Hematopoietic multipotent progenitor cell treated with erythropoietin and hydrocortisone succinate and interleukin-3 and kit ligand, for 15 days (in vitro differentiated cells): ENCODE measurements around the gene PLEKHH1.

Experiments used
- DNase-seq: peaks from one replicate; pipeline ENCODE4 v3.0.0-alpha.2; 2015; ENCODE audit warnings: low spot score

Gene PLEKHH1

DNA sequence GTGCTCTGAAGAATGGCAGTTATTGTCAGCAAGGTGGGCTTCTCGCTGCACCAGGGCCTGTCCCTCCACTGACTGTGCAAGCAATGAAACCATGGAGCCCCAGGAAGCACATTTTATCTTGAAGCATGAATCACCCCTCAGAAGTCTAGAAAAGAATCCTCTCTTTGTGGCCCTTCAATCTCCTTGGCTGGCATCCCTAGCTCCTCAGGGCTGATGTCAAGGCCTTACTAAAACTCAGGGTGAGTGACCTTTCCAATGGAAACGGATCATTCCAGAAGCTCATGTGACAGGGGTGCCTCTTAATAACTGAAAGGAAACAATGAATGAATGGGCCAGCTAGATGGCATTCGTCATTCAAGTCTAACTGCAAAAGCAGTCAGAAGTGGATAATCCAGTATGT lies 22.3 kb upstream of the PLEKHH1 start:
- no peak for DNase-seq

- DNase-seq: no peak
These were observed 20.4 kb upstream of the PLEKHH1 start for GRCh38 chr14:67512463-67513310.

- no peak for DNase-seq
These were observed 19.4 kb upstream of the PLEKHH1 start for GRCh38 chr14:67513631-67514108.

GRCh38 chr14:67514203-67514607 lies 18.9 kb upstream of the PLEKHH1 start:
- DNase-seq: no peak

GRCh38 chr14:67514650-67515385 lies 18.3 kb upstream of the PLEKHH1 start:
- no peak for DNase-seq

DNA sequence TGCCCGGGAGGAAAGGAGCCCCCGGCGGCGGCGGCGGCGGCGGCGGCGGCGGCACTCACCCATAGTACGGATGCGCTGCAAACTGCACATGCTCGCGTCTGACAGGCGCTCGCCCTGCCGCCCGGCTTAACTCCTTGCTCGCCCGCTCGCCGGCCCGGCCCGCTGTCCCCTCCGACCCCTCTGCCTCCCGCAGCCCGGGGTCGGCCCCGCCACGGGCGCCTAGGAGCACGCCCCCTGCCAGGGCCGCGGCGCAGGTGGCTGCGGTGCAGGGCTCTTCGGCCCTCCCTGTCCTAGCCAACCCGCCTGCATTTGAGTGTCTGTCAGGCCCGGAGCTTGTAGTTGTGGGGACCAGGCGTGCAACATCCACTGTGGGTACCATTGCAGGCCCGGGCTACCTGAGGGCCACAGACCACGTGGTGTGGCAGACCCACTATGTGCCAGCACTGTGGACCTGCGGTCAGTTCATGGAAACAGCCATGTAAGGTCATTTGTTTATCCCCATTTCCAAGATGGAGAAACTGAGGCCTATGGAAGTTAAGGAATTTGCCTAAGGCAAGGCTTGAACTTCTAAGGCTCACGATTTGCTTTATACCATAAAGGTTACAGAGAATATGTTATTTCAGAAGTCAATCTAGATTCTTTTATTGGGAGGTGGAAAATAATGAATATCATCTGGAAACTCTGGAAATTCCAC lies 17.6 kb upstream of the PLEKHH1 start:
- no peak for DNase-seq

DNA sequence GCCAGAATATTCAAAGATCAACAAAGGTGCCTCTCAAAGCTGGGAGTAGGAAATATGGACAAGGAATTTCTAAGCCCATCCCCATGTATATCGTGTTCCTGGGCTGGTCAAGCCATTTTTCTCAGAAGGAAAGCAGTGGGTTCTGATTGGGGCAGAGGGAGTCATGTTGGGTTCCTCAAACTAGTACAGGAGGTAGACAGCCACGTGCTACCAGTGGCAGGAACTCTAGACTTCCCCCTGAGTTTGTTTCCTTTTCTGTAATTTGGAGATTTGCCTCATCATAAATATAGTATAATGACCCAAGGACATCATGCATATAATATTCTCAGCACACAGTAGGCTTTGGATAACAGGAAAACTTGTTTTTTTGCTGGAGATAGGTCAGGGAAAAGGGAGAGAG lies 16.4 kb upstream of the PLEKHH1 start:
- DNase-seq: no peak

DNA sequence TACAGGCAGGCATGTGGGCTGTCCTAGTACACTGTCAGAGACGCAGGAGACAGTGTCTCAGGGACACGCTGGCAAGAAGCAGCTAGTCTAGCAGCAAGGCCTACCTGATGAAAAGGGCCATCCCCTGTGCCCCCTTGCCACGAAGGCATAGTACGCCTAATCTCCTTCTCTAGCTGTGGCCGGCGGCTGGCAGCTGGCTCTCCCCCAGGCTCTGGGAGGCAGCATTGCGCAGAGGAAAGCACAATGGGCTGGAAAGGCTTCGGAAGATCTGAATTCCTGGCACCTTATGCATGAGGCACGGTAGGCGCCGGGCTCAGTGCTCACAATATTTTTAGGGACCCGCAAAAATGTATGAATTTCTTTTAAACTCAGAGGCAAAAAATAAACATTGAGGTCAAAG lies 16.0 kb upstream of the PLEKHH1 start:
- DNase-seq: no peak

- no peak for DNase-seq
These were observed 13.7 kb upstream of the PLEKHH1 start for GRCh38 chr14:67519406-67519805.

GRCh38 chr14:67520482-67520881 lies 12.6 kb upstream of the PLEKHH1 start:
- no peak for DNase-seq

GRCh38 chr14:67522270-67522669 lies 10.8 kb upstream of the PLEKHH1 start:
- DNase-seq: no peak

DNA sequence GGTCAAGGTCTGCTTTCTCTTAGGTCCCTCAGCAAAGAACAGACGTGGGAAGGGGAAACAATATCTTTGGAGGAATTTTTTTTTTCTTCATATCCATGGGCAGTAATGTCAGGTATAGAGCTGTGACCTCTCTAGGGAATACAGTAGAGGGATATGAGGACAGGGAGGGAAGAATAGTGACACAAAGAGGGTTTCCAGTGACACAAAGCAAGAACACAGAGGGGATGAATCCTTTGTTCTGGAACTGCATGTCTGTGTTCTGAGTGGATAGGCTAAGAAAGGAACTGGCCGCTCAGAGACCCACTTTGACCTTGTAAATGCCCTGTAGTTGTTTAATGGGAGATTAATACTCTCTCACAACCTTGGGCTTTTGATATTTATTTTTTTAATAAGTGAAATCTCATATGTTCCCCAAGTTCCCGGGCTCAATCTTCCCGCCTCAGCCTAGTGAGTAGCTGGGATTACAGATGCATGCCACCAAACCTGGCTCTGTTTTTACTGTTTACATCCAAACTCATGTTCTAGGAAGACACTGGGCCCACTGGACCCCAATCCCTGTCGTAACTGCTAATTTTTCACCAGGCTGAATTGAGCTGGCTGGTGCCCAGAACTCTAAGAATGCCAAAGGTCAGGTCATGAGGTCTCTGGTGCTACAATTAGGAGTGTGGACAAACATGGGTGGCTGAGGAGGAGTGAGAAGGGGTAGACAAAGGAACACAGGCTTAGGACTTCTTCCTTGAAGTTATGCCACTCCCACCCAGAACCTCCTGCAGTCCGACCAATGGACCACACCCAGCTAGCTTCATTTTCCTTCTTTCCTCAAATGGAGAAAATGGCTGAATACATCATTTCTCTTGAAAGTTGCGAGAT lies 9.1 kb upstream of the PLEKHH1 start:
- no peak for DNase-seq

DNA sequence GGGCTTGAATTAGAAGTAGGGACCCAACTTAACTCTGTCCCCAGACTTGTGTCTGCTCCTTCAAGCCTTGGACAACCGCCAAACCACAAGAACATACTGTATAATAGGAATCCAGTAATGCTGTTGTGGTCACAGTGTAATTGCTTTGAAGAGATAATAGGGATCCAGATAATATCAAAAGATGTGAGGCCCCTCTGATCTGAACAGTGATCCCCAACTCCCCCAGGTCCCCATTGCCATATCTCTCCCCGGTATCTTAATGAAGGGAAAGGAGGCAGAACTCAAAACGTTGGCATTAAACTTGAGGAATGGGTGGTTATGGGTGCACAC lies 8.5 kb upstream of the PLEKHH1 start:
- DNase-seq: no peak

DNA sequence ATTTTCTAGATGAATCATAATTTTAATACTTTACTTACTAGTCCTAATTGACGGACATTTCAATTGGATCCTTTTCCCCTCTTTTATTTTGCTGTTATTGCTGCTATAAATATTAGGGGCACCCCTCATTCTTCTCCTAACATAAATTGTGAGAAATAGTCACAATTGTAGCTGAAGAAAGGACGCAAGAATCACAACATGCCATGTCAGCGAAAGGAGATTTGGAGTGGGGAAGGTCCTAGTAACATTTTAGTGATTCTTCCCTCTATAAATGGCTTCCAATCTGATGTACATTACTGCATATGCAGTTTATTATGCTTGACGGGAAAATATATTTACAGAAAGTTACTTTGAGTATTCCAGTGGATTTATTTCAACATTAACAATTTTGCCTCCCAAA lies 7.7 kb upstream of the PLEKHH1 start:
- no peak for DNase-seq

- no peak for DNase-seq
These were observed 6.9 kb upstream of the PLEKHH1 start for GRCh38 chr14:67526181-67526580.

- peak; percentile 17 for DNase-seq
These were observed 6.2 kb upstream of the PLEKHH1 start for GRCh38 chr14:67526676-67527459.

- DNase-seq: no peak
These were observed 5.3 kb upstream of the PLEKHH1 start for GRCh38 chr14:67527756-67528155.

DNA sequence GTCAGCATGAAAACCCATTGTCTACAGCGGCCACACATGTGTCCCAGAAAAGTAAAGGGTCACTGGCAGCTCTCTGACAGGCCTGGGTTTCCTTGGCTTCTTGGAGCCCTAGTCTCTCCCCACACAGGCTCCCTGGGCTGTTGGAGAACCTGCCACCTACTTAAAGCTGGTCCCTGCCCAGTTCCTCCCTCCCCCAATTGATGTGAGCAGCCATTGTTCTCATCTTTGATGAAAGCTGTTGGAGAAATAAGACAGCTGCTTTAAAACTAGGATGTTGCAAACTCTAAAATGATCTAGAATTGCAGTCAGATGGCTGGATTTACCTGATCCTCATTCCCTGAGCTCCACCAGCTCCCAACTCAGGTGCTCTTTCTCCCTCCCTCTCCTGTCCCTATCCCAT lies 4.8 kb upstream of the PLEKHH1 start:
- DNase-seq: no peak

DNA sequence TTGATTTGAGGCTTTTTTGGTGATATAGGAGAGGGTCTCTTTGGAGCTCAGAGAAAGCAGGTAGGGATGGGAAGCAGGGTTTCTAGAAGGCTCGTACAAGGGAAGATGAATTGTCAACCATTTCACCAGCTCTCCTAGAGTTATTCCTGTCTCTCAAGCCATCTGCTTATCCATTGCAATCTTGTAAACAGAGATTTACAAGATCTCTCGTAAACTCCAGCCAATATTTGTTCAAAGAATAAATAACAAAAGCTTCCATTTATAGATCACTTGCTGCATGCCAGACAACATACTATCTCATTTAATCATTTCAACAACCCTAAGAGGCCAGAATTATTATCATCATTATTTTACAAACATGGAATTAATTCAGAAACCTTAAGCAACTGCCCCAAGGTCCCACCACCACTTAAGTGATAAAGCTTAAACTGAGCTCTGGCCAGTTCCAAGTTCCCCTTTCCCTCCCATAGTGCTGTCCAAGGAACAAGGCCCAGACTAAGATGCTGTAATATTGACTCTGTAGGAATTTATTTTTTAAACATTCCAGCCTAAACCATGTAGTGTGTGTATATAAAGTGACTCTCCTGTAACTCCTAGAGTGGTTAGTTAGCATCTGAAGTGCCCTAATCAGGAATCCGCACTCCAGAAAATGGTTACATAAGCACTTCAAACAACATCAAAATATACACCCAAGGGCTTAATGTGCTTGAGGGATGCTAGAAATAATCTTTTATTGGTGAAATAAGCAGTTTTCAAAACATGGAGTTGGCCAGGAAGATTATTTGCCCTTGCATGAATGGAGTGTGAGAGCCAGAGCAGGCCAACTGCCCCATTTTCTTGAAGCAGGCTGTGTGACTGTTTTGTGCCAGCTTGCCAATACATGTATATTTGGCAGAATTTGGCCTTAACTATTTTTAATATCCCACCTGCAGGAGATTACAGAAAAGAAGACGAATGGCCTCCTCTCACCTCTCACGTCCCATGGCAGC lies 2.8 kb upstream of the PLEKHH1 start:
- no peak for DNase-seq

GRCh38 chr14:67532606-67532997 lies 488 bp upstream of the PLEKHH1 start:
- DNase-seq: no peak
